ENCODE results near the gene NIPBL. TPM values are rescaled to one million over a fixed set of nuclear protein-coding genes. Genes with fewer than 3 reads are reported as not detected.
A peak's percentile ranks its signal among the peaks of the same experiment; 100 is the strongest.

Gene NIPBL
- total RNA-seq, 2 experiments from 2014 or later = 108 to 120 TPM

DNA sequence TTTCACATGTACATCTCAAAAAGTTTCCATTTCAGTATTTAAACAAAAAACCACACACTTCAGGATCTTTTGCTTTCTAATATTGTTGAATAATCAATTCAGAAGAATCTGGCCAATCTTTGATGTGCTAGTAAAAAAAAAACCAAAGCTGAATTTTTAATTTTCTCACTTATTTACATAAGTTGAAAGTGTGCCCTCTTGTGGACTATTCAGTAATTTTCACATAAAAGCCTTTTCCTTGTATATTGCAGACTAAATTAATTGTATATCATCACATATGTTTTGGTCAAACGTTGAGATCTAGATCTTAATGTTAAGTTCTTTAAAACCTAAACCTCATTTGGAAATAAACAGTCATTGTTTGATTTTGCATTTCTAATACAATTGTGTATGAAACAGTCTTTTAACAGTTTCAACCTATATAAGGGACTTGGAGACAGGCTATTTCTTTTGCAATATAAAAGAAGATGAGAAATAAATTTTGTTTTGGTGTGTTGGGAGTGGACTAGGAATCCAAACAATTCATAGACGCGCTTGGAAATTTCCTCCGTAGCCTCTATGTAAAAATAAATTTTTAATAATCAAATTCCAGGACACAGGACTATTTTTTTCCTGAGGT is 68.1 kb downstream of the NIPBL start:
- H3K4me1 Mint-ChIP-seq (ENCODE audit: low read depth) = peaks cover 75% of the 10 kb centered on the region
- Histone ChIP-seq H3K27me3 (ENCODE audit: control insufficient read depth in 1 of 2, insufficient read depth in 2 of 2, low read length in 2 of 2) (no peaks in the 10 kb centered on the region), H3K4me3 (ENCODE audit: low read length) (no peak overlapping the region), H3K9me3 (ENCODE audit: control insufficient read depth in 1 of 2, insufficient read depth in 1 of 2, low read length in 2 of 2) (no peaks in the 10 kb centered on the region), H3K36me3 (ENCODE audit: insufficient read depth, low read length) (no peaks in the 10 kb centered on the region), H3K4me1 (ENCODE audit: insufficient read depth, low read length) (no peaks in the 10 kb centered on the region), H3K27ac (ENCODE audit: low read depth in 1 of 2, low read length in 2 of 2) (no peak overlapping the region)
- intact Hi-C loops (cut with DNase I, micrococcal nuclease) = loop anchor here (2.0 to 5.0 kb wide), 4 partner anchors 68 to 217 kb away; partner anchors contain the start of gene NIPBL (in 1 of the 2)
- TF ChIP-seq, protein P1, sequence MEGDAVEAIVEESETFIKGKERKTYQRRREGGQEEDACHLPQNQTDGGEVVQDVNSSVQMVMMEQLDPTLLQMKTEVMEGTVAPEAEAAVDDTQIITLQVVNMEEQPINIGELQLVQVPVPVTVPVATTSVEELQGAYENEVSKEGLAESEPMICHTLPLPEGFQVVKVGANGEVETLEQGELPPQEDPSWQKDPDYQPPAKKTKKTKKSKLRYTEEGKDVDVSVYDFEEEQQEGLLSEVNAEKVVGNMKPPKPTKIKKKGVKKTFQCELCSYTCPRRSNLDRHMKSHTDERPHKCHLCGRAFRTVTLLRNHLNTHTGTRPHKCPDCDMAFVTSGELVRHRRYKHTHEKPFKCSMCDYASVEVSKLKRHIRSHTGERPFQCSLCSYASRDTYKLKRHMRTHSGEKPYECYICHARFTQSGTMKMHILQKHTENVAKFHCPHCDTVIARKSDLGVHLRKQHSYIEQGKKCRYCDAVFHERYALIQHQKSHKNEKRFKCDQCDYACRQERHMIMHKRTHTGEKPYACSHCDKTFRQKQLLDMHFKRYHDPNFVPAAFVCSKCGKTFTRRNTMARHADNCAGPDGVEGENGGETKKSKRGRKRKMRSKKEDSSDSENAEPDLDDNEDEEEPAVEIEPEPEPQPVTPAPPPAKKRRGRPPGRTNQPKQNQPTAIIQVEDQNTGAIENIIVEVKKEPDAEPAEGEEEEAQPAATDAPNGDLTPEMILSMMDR (IDR thresholded peaks at IDR 0.05) = peak; percentile 79
- no peak overlapping the region for H3K4me3 Mint-ChIP-seq
- ATAC-seq (ENCODE audit: poor library complexity) = no peak
- no peaks in the 10 kb centered on the region for H3K9me3 Mint-ChIP-seq
- POLR2A ChIA-PET = interaction anchor here (1.4 to 1.6 kb wide), 2 partner anchors 67 to 69 kb away, joined by 7 read pairs; partner anchors contain the start of gene NIPBL
- H3K27me3 Mint-ChIP-seq = no peaks in the 10 kb centered on the region
- DNase-seq = peak in 3 of 14 experiments; percentile 58 to 75 (median 75)
- no peaks in the 10 kb centered on the region for H3K36me3 Mint-ChIP-seq (ENCODE audit: low read depth)
- peak overlapping the region; percentile 7 for H3K27ac Mint-ChIP-seq
- CTCF ChIA-PET = interaction anchor here (0.6 to 1.0 kb wide), 5 partner anchors 10 to 70 kb away, joined by 3 to 4 read pairs (median 3); no protein-coding TSS in a partner anchor

GRCh38 chr5:36945687-36946086 is 69.1 kb downstream of the NIPBL start:
- TF ChIP-seq, protein P1 (IDR thresholded peaks at IDR 0.05) = no peak
- Mint-ChIP-seq H3K27ac (no peak overlapping the region), H3K27me3 (no peaks in the 10 kb centered on the region), H3K36me3 (ENCODE audit: low read depth) (no peaks in the 10 kb centered on the region), H3K4me1 (ENCODE audit: low read depth) (peaks cover 76% of the 10 kb centered on the region), H3K4me3 (no peak overlapping the region), H3K9me3 (no peaks in the 10 kb centered on the region)
- no peak overlapping the region for H3K27ac ChIP-seq (ENCODE audit: low read depth in 1 of 2, low read length in 2 of 2)
- H3K36me3 ChIP-seq (ENCODE audit: insufficient read depth, low read length) = no peaks in the 10 kb centered on the region
- ChIA-PET CTCF (interaction anchor here (1.3 kb wide), 1 partner anchor 75 kb away, joined by 5 read pairs; no protein-coding TSS in a partner anchor), POLR2A (interaction anchor here (1.6 kb wide), 1 partner anchor 68 kb away, joined by 7 read pairs; no protein-coding TSS in a partner anchor)
- intact Hi-C loops (cut with DNase I, micrococcal nuclease) = loop anchor here (2.0 kb wide), 3 partner anchors 69 to 217 kb away; partner anchors contain the start of gene NIPBL (in 1 of the 2)
- DNase-seq (no peak), ATAC-seq (ENCODE audit: poor library complexity) (no peak)
- no peaks in the 10 kb centered on the region for H3K27me3 ChIP-seq (ENCODE audit: control insufficient read depth in 1 of 2, insufficient read depth in 2 of 2, low read length in 2 of 2)
- H3K4me3 ChIP-seq (ENCODE audit: low read length) = no peak overlapping the region
- H3K9me3 ChIP-seq (ENCODE audit: control insufficient read depth in 1 of 2, insufficient read depth in 1 of 2, low read length in 2 of 2) = no peaks in the 10 kb centered on the region
- H3K4me1 ChIP-seq (ENCODE audit: insufficient read depth, low read length) = no peaks in the 10 kb centered on the region

DNA sequence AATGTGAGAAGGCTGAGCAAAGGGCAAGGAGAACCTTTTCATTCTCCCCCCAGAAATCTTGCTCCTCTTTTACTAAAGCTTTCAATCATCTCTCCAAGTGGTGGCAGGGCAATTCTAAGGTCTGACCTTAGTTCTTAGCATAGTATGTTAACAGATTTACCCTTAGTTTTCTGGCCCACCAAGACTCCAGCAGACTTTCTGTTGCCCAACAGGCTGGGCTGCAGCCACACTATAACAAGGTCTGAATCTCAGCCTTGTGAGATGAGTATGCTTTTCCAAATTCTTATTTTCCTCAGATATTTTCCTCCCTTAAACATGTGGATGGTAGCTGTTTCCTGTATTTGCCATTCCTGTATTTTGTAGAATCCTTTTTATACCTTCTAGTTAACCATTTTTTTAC is 69.5 kb downstream of the NIPBL start:
- ChIA-PET CTCF (interaction anchor here (1.2 to 1.4 kb wide), 3 partner anchors 12 to 206 kb away, joined by 3 to 5 read pairs (median 3); no protein-coding TSS in a partner anchor), POLR2A (no interaction called here)
- ATAC-seq (ENCODE audit: poor library complexity) = no peak
- Histone ChIP-seq H3K4me3 (ENCODE audit: low read length) (no peak overlapping the region), H3K4me1 (ENCODE audit: insufficient read depth, low read length) (no peaks in the 10 kb centered on the region), H3K27me3 (ENCODE audit: control insufficient read depth in 1 of 2, insufficient read depth in 2 of 2, low read length in 2 of 2) (no peaks in the 10 kb centered on the region), H3K36me3 (ENCODE audit: insufficient read depth, low read length) (no peaks in the 10 kb centered on the region), H3K27ac (ENCODE audit: low read depth in 1 of 2, low read length in 2 of 2) (no peak overlapping the region), H3K9me3 (ENCODE audit: control insufficient read depth in 1 of 2, insufficient read depth in 1 of 2, low read length in 2 of 2) (no peaks in the 10 kb centered on the region)
- no peak for DNase-seq
- Mint-ChIP-seq H3K9me3 (no peaks in the 10 kb centered on the region), H3K36me3 (ENCODE audit: low read depth) (no peaks in the 10 kb centered on the region), H3K27me3 (no peaks in the 10 kb centered on the region), H3K4me1 (ENCODE audit: low read depth) (peaks cover 78% of the 10 kb centered on the region), H3K27ac (no peak overlapping the region), H3K4me3 (no peak overlapping the region)
- intact Hi-C loops (cut with DNase I, micrococcal nuclease) = loop anchor here in 1 of 2 experiments (2.0 kb wide), 1 partner anchor 217 kb away; no protein-coding TSS in a partner anchor
- TF ChIP-seq, protein P1 (IDR thresholded peaks at IDR 0.05) = no peak
